ENCODE measurements around the gene CHGA. TPM values are rescaled to one million over a fixed set of nuclear protein-coding genes. Genes with fewer than 3 reads are reported as not detected.

The CHGA gene
- total and polyA plus RNA-seq, 2 of the 8 experiments (the other 6 are each of a cell fraction or from before 2014, with no cell fraction given), result 17.5 to 28.2 TPM

- TF ChIP-seq CHD7 (IDR thresholded peaks at IDR 0.05; ENCODE audit: insufficient replicate concordance, low read length) (no peak), RAD21 (IDR thresholded peaks at IDR 0.05 in 1 of 2, conservative IDR thresholded peaks at IDR 0.05 in 1 of 2; ENCODE audit: low read depth in 2 of 2, low read length in 2 of 2) (no peak), SIRT6 (IDR thresholded peaks at IDR 0.05; ENCODE audit: low read length) (no peak), RFX5 (IDR thresholded peaks at IDR 0.05; ENCODE audit: borderline replicate concordance, low read depth, low read length) (no peak), MAFK (IDR thresholded peaks at IDR 0.05; ENCODE audit: low read depth, low read length) (no peak), CBX8 (IDR thresholded peaks at IDR 0.05; ENCODE audit: borderline replicate concordance, low read depth, low read length) (no peak), NRF1 (IDR thresholded peaks at IDR 0.05; ENCODE audit: low read depth, low read length) (no peak), SP4 (IDR thresholded peaks at IDR 0.05; ENCODE audit: low read length) (no peak), POU5F1 (IDR thresholded peaks at IDR 0.05; ENCODE audit: low read depth, low read length) (no peak), JUN (IDR thresholded peaks at IDR 0.05; ENCODE audit: low read depth, low read length) (no peak)
Measured at GRCh38 chr14:92929689-92930608, 7.0 kb downstream of the CHGA start (continued).

Data from H1 (cell line).